Measurements from ENCODE around the gene NAT16.

Gene NAT16

DNA sequence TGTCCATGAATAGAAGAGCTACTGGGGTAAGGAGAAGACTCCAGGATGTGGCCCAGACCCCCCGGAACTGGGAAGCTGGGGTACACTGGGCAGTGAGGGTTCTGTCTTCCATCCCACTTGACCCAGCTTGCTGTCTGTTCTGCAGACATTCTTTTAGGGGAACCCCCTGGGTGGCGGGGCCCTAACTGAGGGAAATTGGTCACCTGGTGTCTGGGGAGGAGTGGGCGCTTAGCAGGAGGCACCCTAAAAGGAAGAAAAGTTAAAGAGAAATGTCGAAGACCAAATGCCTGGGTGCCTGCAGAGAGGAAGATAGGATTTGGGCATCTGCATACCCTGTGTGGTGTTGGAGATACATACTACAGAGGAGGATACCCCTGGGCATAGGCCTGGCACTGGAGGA lies 24.8 kb downstream of the NAT16 start:
- Mint-ChIP-seq H3K36me3 (ENCODE audit: low read depth) (peaks cover 35% of the 10 kb centered on the region), H3K27me3 (ENCODE audit: low read depth, poor library complexity) (peaks cover 16% of the 10 kb centered on the region), H3K4me3 (peak overlapping the region; percentile 87), H3K27ac (no peak overlapping the region), H3K4me1 (peaks cover 37% of the 10 kb centered on the region), H3K9me3 (peaks cover 4% of the 10 kb centered on the region)
- no peak for DNase-seq
- TF ChIP-seq CTCF (IDR thresholded peaks at IDR 0.05), result no peak

GRCh38 chr7:101154693-101155102 lies 25.4 kb downstream of the NAT16 start:
- no peak for DNase-seq
- Mint-ChIP-seq H3K27ac (no peak overlapping the region), H3K36me3 (ENCODE audit: low read depth) (peaks cover 29% of the 10 kb centered on the region), H3K4me3 (peak overlapping the region; percentile 87), H3K9me3 (peaks cover 4% of the 10 kb centered on the region), H3K4me1 (peaks cover 31% of the 10 kb centered on the region), H3K27me3 (ENCODE audit: low read depth, poor library complexity) (peaks cover 15% of the 10 kb centered on the region)
- TF ChIP-seq CTCF (IDR thresholded peaks at IDR 0.05), result no peak

DNA sequence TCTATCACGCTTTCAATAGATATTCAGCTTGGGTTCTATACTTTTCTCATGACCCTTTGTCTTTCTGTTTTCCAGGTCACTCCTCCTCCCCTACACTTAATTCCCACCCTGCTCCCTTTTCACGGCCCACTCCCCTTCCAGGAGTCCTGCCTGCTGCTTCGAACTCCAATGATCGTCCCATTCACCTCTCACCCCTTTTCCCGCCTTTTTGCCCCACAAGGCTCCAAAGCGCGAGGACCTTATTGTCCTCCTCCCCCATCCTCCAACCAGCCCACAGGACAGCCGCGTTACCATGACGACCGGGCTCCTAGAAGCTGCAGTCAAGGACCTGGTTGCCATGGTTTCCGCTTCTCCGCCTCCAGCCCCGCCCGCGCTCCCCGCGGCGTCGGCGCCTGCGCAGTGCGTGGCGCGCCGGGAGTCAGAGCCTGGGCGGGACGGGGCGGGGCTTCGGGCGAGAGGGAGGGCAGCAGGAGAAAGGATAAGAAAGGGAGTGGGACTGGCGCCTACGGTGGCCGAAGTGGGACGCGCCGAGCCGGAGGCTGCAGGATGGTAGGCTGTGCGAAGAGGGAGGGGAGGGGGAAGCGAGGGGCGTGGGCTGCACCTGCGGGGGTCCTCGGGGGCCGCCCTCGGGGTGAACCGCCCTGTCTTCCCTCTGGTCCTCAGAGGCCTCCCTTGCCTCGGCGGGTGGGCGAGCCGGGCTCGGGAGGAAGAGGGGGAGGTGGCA lies 26.0 kb downstream of the NAT16 start, which contains the start of gene AP1S1:
Gene AP1S1 (plus strand): TSS at position 508 of the 724 bp plus-strand sequence. CDS start 39 bp downstream, at position 547.
- Mint-ChIP-seq H3K9me3 (peaks cover 4% of the 10 kb centered on the region), H3K27ac (no peak within 1 kb of the TSS)
- TF ChIP-seq CTCF (IDR thresholded peaks at IDR 0.05), result no peak

GRCh38 chr7:101151908-101152651 lies 28.0 kb downstream of the NAT16 start:
- Mint-ChIP-seq H3K4me1 (peaks cover 23% of the 10 kb centered on the region), H3K36me3 (ENCODE audit: low read depth) (peaks cover 9% of the 10 kb centered on the region), H3K9me3 (peaks cover 4% of the 10 kb centered on the region), H3K27me3 (ENCODE audit: low read depth, poor library complexity) (peaks cover 24% of the 10 kb centered on the region), H3K4me3 (no peak overlapping the region), H3K27ac (no peak overlapping the region)
- TF ChIP-seq CTCF (IDR thresholded peaks at IDR 0.05), result no peak
- no peak for DNase-seq

More for the DNA sequence above, 26.0 kb downstream of the NAT16 start, which contains the start of gene AP1S1:
- Mint-ChIP-seq H3K4me1 (peaks cover 25% of the 10 kb centered on the region), H3K36me3 (ENCODE audit: low read depth) (peaks cover 24% of the 10 kb centered on the region), H3K27me3 (ENCODE audit: low read depth, poor library complexity) (peaks cover 20% of the 10 kb centered on the region), H3K4me3 (peak within 1 kb of the TSS; percentile 87)
- DNase-seq, result peak; percentile 96

DNA sequence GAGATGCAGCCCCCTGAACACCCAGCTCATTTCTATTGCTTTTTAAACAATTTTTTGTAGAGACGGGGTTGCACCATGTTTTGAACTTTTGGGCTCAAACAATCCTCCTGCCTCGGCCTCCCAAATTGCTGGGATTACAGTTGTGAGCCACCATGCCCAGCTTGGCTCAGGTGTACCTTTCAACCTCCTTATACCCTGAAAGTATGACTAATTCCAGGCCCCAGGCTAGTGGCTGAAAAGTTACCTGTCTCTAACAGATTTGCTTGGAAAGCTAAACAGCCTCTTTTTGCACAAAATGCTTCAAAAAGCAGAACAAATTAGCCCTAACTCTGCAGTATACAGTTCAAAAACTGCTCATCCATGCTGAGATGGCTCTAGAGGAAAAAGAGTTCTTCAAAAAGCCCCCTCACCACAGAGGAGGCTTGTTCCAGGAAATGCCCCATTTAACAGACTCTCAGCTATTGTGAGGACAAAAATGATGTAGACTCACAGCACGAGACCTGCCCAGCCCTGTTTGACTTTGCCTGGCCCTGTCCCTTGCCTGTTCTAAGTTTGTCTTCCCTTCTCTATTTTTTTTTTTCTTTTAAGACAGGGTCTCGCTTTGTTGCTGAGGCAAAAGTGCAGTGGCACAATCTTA lies 39.2 kb downstream of the NAT16 start:
- Mint-ChIP-seq H3K4me3 (no peak overlapping the region), H3K36me3 (ENCODE audit: low read depth) (no peaks in the 10 kb centered on the region), H3K9me3 (no peaks in the 10 kb centered on the region), H3K27ac (peak overlapping the region; percentile 25), H3K27me3 (ENCODE audit: low read depth, poor library complexity) (peaks cover 33% of the 10 kb centered on the region), H3K4me1 (peaks cover 46% of the 10 kb centered on the region)
- TF ChIP-seq CTCF (IDR thresholded peaks at IDR 0.05), result no peak
- no peak for DNase-seq
